ENCODE results near the gene RPS15. TPM values are rescaled to one million over a fixed set of nuclear protein-coding genes. Genes with fewer than 3 reads are reported as not detected.

RPS15 gene
- total and polyA plus RNA-seq, 8 donors: 596 to 1,709 (median 905) TPM

GRCh38 chr19:1468821-1469254 is 30.6 kb downstream of the RPS15 start:
- Histone ChIP-seq H3K9me3 (no peaks in the 10 kb centered on the region), H3K36me3 (no peaks in the 10 kb centered on the region), H3K4me3 (peak overlapping the region in 2 of 4 donors; percentile 16 to 30), H3K4me1 (peaks cover 16 to 35% (median 35%) of the 10 kb centered on the region in 3 donors), H3K27ac (no peak overlapping the region), H3K27me3 (peaks cover 0 to 30% (median 5%) of the 10 kb centered on the region in 4 donors)
- peak in 3 of 6 donors; percentile 53 to 88 (median 78) for DNase-seq
- peak in 2 of 4 donors; percentile 4 to 18 for ATAC-seq
- no peak for FAIRE-seq
- 0 to 2% methylated on average over 17 to 47 of the region's 47 CpGs for WGBS, 2 donors
- TF ChIP-seq, protein P1, sequence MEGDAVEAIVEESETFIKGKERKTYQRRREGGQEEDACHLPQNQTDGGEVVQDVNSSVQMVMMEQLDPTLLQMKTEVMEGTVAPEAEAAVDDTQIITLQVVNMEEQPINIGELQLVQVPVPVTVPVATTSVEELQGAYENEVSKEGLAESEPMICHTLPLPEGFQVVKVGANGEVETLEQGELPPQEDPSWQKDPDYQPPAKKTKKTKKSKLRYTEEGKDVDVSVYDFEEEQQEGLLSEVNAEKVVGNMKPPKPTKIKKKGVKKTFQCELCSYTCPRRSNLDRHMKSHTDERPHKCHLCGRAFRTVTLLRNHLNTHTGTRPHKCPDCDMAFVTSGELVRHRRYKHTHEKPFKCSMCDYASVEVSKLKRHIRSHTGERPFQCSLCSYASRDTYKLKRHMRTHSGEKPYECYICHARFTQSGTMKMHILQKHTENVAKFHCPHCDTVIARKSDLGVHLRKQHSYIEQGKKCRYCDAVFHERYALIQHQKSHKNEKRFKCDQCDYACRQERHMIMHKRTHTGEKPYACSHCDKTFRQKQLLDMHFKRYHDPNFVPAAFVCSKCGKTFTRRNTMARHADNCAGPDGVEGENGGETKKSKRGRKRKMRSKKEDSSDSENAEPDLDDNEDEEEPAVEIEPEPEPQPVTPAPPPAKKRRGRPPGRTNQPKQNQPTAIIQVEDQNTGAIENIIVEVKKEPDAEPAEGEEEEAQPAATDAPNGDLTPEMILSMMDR (IDR thresholded peaks at IDR 0.05): no peak
- intact Hi-C loops (cut with DNase I): no loop called here

DNA sequence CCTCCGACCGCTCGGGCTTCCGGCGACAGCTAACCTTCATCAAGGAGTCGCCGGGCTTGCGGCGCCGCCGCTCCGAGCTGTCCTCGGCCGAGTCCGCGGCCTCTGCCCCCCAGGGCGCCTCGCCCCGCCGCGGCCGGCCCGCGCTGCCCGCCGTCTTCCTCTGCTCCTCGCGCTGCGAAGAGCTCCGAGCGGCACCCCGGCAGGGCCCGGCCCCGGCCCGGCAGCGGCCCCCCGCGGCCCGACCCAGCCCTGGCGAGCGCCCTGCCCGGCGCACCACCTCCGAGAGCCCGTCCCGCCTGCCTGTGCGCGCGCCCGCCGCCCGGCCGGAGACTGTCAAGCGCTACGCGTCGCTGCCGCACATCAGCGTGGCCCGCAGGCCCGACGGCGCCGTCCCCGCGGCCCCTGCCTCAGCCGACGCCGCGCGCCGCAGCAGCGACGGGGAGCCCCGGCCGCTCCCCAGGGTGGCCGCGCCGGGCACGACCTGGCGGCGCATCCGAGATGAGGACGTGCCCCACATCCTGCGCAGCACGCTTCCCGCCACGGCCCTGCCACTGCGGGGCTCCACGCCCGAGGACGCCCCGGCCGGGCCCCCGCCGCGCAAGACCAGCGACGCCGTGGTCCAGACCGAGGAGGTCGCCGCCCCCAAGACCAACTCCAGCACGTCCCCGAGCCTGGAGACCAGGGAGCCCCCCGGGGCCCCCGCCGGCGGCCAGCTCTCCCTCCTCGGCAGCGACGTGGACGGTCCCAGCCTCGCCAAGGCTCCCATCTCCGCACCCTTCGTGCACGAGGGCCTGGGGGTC is 31.3 kb downstream of the RPS15 start:
- Histone ChIP-seq H3K27me3 (peaks cover 0 to 30% (median 5%) of the 10 kb centered on the region in 4 donors), H3K9me3 (no peaks in the 10 kb centered on the region), H3K36me3 (no peaks in the 10 kb centered on the region), H3K4me3 (peak overlapping the region in 2 of 4 donors; percentile 16 to 45), H3K27ac (no peak overlapping the region), H3K4me1 (peaks cover 16 to 35% (median 35%) of the 10 kb centered on the region in 3 donors)
- peak in 1 of 4 donors; percentile 6 for ATAC-seq
- TF ChIP-seq, protein P1 (IDR thresholded peaks at IDR 0.05): no peak
- intact Hi-C loops (cut with DNase I): no loop called here
- DNase-seq: peak in 3 of 6 donors; percentile 44 to 81 (median 67)
- WGBS, 2 donors: 1 to 3% methylated on average over 38 to 117 of the region's 117 CpGs
- no peak for FAIRE-seq

DNA sequence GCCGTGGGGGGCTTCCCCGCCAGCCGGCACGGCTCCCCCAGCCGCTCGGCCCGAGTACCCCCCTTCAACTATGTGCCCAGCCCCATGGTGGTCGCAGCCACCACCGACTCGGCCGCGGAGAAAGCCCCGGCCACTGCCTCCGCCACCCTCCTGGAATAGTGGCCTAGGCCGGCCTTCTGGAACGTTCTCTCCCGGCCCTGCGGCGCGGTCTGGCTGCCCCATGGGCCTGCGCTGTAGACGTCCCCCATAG is 31.8 kb downstream of the RPS15 start:
- H3K4me1 ChIP-seq: peaks cover 16 to 35% (median 35%) of the 10 kb centered on the region in 3 donors
- peaks cover 0 to 30% (median 5%) of the 10 kb centered on the region in 4 donors for H3K27me3 ChIP-seq
- H3K9me3 ChIP-seq: no peaks in the 10 kb centered on the region
- peak overlapping the region in 2 of 4 donors; percentile 26 to 45 for H3K4me3 ChIP-seq
- no peak overlapping the region for H3K27ac ChIP-seq
- intact Hi-C loops (cut with DNase I): no loop called here
- H3K36me3 ChIP-seq: no peaks in the 10 kb centered on the region
- ATAC-seq (peak in 3 of 4 donors; percentile 7 to 13 (median 11)), DNase-seq (peak in 1 of 6 donors; percentile 79), FAIRE-seq (no peak)
- WGBS, 2 donors: 4 to 5% methylated on average over 21 to 22 of the region's 22 CpGs
- TF ChIP-seq, protein P1 (IDR thresholded peaks at IDR 0.05): no peak

GRCh38 chr19:1470305-1471009 is 32.3 kb downstream of the RPS15 start:
- Histone ChIP-seq H3K36me3 (no peaks in the 10 kb centered on the region), H3K27me3 (peaks cover 0 to 30% (median 5%) of the 10 kb centered on the region in 4 donors), H3K27ac (no peak overlapping the region), H3K9me3 (no peaks in the 10 kb centered on the region), H3K4me3 (peak overlapping the region in 2 of 4 donors; percentile 26 to 45), H3K4me1 (peaks cover 16 to 35% (median 35%) of the 10 kb centered on the region in 3 donors)
- WGBS, 2 donors: 1% methylated on average over 62 to 67 of the region's 67 CpGs
- TF ChIP-seq, protein P1 (IDR thresholded peaks at IDR 0.05): no peak
- no peak for FAIRE-seq
- ATAC-seq: peak; percentile 26 to 69 (median 46)
- DNase-seq: peak in 2 of 6 donors; percentile 65 to 73
- intact Hi-C loops (cut with DNase I): no loop called here
